VCaP (cell line): ENCODE measurements around the gene CALN1.

ENCODE experiments used
- H3K27ac ChIP-seq: fragments of 450-650 bp; 2 replicates; pipeline ENCODE4 v1.5.1; 2017
- TF ChIP-seq, protein P1 (sequence below): fragments of 450-650 bp; conservative IDR thresholded peaks from 2 replicates; pipeline ENCODE4 v1.5.1; 2017; ENCODE audit warnings: mild to moderate bottlenecking, moderate library complexity

Gene CALN1

GRCh38 chr7:72308986-72309385 lies 103.2 kb downstream of the CALN1 start:
- TF ChIP-seq, protein P1, sequence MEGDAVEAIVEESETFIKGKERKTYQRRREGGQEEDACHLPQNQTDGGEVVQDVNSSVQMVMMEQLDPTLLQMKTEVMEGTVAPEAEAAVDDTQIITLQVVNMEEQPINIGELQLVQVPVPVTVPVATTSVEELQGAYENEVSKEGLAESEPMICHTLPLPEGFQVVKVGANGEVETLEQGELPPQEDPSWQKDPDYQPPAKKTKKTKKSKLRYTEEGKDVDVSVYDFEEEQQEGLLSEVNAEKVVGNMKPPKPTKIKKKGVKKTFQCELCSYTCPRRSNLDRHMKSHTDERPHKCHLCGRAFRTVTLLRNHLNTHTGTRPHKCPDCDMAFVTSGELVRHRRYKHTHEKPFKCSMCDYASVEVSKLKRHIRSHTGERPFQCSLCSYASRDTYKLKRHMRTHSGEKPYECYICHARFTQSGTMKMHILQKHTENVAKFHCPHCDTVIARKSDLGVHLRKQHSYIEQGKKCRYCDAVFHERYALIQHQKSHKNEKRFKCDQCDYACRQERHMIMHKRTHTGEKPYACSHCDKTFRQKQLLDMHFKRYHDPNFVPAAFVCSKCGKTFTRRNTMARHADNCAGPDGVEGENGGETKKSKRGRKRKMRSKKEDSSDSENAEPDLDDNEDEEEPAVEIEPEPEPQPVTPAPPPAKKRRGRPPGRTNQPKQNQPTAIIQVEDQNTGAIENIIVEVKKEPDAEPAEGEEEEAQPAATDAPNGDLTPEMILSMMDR = no peak
- H3K27ac ChIP-seq = no peak overlapping the region

GRCh38 chr7:72307566-72307965 lies 104.6 kb downstream of the CALN1 start:
- TF ChIP-seq, protein P1 = no peak
- H3K27ac ChIP-seq = no peak overlapping the region

DNA sequence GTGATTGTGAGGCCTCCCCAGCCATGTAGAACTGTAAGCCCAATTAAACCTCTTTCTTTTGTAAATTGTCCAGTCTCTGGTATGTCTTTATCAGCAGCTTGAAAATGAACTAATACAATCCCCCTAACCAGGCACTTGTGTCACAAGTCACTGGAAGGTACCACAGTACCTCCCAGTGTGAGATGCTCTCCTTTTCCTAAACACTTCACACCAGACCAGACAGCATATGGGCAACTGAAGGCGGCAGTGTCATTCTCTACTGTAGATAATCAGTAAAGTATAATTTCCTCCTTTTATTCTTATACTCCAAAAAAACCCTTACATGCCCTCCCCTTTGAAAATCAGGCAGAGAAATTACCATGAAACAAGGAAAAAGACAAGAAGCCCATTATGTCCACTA lies 113.2 kb downstream of the CALN1 start:
- TF ChIP-seq, protein P1 = no peak
- no peak overlapping the region for H3K27ac ChIP-seq

DNA sequence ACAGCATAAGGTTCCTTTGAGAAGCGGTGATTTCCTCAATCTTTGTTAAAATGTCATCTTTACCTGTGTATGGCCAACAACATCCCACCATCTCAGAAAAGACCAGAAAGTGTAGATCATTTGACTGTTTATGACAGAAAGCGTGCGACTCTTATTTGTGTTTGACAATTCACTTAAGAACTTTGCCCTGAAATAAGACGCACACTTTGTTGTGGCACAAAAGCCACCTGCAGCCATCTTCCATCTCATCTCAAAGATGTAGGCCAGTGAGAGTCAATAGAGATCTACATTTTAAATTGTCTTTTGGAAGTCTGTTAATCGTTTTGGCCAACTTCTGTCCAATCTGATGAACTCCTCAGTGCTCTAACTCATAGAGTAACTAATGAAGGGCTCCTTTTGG lies 114.0 kb downstream of the CALN1 start:
- H3K27ac ChIP-seq = no peak overlapping the region
- TF ChIP-seq, protein P1 = no peak

DNA sequence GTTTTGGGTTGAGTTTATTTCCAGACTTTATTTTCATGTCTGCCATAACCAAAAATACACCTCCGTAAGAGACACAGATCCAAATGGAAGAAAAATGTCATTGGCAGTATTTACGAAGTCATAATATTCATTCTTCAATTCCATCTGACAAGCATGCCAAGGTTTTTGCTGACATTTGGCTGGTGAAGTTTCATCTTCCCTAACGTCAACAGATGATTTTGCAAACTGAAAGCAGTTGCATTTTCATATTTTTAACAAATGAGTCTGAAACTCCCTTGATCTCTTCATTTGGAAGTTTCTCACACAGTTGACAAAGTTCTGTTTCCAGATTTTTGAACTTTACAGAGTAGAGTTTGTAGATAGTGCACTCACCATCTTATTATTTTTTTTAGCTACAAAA lies 114.5 kb downstream of the CALN1 start:
- TF ChIP-seq, protein P1 = no peak
- no peak overlapping the region for H3K27ac ChIP-seq

- TF ChIP-seq, protein P1 = no peak
- no peak overlapping the region for H3K27ac ChIP-seq
Observed at GRCh38 chr7:72292794-72293193, 119.3 kb downstream of the CALN1 start.

DNA sequence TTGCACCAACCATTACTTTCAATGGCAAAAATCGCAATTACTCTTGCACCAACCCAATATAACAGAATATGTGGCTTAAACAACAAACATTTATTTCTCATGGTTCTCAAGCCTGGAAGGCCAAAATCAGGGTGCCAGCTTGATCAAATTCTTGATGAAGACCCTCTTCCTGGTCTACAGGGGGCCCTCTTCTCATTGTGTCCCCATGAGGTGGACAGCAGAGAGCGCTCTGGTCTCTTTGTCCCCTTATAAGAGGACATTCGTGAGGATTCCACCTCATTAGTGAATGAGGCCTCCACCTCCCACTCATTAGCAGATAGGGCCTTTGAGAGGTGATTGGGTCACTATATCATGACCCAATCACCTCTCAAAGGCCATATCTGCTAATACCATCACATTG lies 120.0 kb downstream of the CALN1 start:
- H3K27ac ChIP-seq = no peak overlapping the region
- TF ChIP-seq, protein P1 = no peak

DNA sequence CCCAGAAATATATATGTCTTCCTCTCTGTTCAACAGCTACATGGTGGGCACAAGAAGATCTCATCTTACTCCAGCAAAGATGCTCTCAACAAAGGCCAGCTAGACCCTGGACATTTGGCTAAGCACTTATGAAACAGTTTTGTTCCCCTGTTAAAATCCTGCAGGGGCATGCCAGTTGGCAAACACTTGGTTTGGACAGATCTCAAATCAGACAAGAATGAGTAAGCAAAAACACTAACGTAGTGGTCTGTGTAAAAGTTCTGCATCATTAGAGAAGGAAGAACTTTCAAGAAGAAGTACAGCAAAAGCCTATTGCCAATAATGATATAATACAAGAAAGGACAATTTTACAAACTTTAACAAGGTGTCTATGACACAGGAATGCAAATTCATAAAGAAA lies 125.6 kb downstream of the CALN1 start:
- H3K27ac ChIP-seq = peak overlapping the region; percentile 9; the same call in 1 of the 2 replicates
- TF ChIP-seq, protein P1 = no peak
